NCI-H2107 treated with DMSO at 0.1 percent for 48 hours (cell line): Measurements from ENCODE around the gene LRIT1.

Experiments used
- DNase-seq: peaks from one replicate; lab custom pipeline; 2025; ENCODE audit not compliant: unreplicated experiment; lab: John Stamatoyannopoulos, UW

LRIT1 gene

DNA sequence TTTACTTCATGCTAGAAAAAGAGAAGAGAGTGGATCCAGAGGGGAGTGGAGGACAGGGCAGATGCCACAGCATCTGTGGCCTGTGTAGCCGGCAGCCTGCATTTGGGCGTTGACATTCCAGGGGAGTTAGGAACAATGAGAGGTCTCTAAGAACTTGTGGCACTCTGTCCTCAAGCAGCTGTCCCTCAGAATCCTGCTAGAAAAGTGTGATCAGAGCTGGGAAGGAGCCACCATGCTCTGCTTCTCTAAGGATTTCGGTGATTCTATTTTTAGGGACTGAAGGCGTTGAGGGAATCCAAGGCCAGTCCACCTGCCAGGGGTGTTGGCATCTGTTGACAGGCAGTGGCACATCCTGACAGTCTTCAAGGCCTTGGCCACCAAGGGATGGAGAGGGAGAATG lies 23.6 kb downstream of the LRIT1 start:
- DNase-seq, result no peak

DNA sequence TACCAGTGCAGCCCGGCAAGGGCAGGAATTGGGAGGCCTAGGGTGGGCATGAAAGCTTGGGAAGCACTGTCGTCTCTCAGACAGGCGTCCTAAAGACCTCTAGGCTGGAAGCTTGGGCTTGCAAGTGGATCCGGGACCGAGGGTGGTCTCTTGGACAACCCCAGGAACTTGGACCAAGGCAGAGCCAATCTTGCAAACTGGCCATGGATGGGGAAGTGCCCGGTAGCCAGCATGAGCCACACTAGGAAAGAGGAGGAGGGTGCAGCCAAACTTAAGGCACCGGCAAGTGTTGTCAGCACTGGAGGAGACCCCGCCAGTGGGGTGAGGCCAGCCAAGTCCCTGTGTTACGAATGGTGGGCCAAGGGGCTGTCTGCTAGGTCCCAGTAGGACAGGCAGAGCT lies 24.5 kb downstream of the LRIT1 start:
- DNase-seq, result no peak

DNA sequence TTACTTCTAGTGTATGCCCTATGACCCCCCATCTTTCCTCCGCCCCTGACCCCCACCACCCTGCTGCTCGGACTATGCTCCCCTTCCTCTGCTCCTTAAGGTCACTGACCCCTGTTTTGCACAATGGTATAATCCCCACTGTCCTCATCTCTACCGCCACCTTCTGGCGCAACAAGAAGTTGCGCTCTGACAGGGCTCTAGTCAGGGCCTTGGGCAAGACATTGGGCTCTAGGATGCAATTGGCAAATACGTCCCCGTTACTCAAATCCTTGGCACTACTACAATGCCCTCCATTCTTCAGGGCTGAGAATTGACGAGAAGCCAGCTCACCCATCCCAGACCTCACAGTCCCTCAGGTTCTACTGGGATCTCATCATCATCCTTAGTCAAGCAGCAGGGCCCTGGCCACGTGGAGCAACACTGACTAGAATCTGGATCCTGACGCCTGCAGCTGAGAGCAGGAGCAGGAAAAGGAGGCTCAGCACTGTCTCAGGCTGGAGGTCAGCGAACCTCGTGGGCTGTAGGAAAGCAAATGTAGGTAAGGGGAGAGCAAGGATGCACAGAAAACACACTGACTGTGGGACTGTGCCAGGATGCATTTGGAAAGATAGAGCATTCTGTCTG lies 26.6 kb downstream of the LRIT1 start:
- DNase-seq, result no peak

DNA sequence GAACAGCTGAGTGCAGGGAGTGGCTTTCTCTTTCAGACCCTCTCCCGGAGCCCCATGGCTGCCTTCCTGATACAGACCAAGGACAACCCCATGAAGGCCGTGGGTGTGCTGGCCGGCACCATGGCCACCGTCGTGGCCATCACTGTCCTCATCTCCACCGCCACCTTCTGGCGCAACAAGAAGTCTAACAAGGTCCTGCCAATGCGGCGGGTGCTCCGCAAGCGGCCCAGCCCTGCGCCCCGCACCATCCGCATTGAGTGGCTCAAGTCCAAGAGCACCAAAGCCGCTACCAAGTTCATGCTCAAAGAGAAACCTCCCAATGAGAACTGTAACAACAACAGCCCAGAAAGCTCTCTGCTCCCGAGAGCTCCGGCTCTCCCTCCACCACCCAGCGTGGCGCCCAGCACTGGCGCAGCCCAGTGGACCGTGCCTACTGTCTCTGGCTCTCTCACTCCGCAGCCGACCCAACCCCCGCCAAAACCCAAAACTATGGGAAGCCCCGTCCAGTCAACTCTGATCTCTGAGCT lies 27.2 kb downstream of the LRIT1 start:
- no peak for DNase-seq

DNA sequence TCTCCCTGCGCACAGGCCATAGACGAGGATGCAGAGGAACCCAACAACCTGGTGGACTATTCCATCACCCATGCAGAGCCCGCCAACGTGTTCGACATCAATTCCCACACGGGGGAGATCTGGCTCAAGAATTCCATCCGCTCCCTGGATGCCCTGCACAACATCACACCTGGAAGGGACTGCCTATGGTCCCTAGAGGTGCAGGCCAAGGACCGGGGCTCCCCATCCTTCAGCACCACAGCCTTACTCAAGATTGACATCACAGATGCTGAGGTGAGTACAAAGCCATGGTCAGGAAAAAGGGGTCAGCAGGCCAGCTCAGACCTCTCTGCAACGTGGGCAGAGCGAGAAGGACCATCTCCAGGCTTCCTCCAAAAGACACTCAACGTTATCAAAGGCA lies 28.3 kb downstream of the LRIT1 start:
- DNase-seq, result no peak

DNA sequence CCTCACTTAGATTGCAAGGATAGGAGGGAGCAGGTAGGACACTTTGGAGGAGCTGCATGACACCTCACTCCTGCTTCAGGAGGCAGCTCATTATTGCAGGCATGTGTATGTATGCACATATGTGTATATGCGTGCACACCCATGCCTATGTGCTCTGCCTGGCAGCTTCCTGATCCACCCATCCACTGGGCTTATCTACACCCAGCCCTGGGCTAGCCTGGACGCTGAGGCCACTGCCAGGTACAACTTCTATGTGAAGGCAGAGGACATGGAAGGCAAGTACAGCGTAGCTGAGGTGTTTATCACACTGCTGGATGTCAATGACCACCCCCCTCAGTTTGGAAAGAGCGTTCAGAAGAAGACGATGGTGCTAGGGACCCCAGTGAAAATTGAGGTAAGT lies 29.3 kb downstream of the LRIT1 start:
- no peak for DNase-seq

DNA sequence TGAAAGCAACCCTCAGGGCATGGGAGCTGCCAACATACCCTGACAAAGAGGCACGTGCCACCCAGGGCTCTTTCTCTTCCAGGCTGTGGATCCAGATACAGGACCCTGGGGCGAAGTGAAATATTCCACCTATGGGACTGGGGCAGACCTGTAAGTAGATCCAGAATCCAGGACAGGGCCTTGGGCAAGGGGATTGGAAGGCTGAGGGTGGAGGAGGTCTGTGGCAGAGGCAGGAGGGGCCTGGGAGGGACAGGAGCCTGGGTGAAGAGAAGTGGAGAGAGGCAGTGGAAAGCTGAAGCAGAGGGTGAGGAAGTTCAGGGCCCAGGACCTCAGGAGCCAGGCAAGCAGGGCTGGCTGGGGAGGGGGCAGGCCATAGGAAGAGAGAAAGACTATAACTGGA lies 29.8 kb downstream of the LRIT1 start:
- no peak for DNase-seq

DNA sequence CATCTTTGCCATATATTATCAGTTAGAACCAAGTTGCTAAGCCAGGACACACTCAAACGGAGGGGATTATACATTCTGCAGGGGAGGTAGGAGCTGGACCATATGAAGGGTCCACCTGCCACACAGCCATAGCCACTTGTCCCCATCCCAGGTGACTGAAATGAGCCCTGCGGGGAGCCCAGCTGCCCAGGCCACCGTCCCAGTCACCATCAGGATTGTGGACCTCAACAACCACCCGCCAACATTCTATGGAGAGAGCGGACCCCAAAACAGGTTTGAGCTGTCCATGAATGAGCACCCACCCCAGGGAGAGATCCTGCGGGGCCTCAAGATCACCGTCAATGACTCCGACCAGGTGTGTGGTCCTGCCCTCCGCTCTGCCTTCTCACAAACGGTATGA lies 33.3 kb downstream of the LRIT1 start:
- DNase-seq, result no peak

DNA sequence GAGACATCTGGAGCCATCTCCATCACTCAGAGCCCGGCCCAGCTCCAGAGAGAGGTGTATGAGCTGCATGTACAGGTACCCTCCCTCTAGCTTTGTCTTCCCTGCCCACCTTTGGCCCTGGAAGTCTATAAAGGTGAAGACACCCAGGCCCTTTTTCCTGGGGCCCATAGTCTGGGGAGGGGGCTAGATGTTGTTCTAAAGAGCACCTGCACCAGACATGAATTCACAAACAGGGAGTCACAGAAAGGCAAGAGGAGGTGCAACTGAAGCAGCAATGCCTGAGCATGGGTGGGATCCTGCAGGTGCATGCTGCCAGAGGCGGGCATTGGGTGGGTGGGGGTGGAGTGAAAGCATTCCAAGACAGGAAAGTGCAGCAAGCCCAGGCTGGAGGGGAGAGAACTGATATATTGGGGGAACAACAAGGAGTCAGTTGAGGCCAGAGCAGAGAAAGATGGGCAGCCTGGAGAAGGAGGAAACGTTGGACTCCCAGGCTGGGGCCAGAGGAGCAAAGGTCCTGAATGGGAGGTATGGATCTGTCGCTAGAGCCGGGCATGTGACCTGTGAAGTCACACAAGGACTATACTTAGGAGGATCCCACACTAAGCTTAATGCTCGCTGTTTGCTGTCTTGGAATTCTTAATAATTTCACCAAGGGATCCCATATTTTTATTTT lies 35.4 kb downstream of the LRIT1 start:
- DNase-seq, result no peak

DNA sequence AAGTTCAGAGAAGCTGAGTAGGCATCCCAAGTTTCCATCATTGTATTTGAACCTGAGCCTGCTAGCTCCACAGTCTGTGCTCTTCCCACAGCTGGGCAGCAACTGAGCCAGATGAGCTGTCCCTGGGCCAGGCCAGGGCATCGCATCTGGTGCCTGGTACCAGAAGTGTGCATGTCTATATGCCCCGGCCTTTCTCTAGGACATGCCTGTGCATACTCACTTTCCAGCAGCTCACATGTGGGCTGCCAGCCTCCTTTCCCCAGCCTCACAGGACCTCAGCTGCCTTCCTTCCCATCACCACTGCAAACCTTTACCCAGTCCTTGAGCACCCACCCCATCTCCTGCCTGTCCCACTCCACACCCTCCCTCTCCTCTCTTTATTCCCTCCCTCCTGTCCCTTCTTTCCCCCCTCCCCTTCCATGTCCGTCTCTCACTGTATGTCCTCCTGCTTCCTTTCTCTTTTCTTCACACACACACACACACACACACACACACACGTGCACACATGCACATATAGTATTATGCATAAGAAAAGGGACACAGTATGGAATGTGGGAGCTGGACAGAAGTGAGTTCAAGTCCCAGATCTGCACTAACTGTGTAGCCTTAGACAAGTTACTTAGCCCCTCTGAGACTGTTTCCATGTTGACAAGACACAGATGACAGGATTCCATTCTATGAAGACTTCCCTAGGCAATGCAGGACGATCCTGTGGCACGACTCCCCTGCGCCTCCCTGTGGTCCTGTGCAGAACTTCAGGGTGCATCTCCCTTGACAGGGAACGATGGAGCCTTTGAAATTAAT lies 36.1 kb downstream of the LRIT1 start:
- peak; percentile 19 for DNase-seq

DNA sequence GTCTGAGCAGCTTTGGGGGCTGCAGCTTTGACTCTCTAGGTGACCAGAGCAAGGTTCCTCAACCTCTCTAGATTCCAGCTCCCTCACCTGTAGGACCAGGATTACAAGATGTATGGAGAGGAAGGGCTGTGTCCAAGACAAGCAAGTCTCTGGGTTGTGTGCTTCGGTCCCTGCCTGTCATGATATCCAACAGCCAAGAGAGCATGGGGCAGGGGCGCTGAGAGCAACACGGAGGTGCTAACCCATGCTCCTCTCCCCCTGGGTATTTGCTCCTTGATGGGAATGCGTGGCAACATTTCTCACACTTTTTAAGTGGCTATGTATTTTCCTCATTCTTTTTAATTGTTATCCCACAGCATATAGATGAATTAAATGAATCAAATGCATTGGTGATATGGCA lies 36.7 kb downstream of the LRIT1 start:
- no peak for DNase-seq

DNA sequence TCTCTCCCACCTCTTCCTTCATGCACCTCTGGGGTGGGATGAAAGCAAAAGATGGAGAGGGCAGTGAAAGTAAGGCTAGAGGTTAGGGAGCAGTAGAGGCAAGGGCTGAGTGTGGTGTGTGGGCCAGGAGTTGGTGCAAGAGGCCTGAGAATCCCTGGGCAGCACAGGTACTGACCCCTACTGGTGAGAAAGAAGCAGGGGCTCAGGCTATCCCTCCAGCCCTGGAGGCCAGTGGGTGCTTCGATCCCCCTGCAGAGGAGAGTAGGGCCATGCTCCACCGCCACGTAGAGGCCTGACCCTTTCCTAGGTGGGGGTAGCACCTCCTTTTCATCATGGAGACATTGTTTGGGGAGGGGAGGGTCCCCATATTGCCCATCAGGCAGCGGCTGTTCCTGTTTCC lies 37.2 kb downstream of the LRIT1 start:
- no peak for DNase-seq

DNA sequence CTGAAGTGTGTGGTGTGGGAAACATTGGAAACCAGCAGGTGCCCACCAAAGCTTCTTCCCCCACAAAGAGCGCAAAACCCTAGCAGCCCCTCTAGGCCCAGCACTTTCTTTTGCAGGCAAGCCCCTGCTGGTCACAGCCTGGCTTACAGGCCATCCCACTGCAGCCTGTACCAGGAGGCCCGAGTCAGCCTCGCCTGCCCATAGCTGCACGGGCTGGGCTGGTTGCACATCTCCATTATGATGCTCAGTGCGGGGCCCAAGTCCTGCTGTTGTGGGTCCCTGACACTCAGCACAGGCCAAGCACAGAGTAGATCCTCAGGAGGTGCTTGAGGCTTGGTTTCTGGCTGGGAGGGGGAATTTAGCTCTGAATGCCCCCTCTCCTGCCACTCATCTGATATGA lies 39.0 kb downstream of the LRIT1 start:
- DNase-seq, result no peak

DNA sequence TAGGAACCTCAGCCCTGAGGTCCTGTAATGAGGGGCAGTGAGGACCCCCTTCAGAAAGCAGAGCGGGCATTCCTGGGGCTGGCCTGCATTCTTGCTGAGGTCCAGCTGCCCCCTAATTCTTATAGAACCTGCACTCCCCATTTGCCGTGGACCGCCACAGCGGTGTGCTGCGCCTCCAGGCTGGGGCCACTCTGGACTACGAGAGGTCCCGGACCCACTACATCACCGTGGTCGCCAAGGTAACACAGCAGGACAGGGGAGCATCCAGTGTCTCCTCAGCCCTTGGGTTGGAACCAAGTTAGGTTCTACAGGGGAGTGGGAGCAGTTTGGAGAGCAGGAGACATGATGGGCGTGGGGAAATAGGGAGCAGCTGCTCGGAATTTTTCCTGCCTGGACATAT lies 39.7 kb downstream of the LRIT1 start:
- no peak for DNase-seq

DNA sequence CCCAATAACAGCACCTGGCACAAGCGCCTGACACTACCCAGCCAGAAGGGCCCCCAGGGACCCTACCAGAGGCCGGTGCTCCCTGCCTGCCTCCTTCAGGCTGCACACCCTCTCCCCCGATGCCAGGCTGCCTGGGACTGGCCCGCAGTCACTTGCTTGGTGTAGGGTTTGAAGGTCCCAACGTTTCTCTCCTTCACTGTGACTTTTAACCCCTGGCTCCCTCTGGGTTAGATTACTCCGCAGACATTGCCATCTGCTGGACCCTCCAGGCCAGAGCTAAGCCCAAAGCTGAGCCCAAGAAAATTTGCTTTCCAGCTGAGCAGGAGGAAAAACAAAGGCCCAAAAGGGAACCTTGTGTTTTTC lies 40.1 kb downstream of the LRIT1 start:
- DNase-seq, result no peak

DNA sequence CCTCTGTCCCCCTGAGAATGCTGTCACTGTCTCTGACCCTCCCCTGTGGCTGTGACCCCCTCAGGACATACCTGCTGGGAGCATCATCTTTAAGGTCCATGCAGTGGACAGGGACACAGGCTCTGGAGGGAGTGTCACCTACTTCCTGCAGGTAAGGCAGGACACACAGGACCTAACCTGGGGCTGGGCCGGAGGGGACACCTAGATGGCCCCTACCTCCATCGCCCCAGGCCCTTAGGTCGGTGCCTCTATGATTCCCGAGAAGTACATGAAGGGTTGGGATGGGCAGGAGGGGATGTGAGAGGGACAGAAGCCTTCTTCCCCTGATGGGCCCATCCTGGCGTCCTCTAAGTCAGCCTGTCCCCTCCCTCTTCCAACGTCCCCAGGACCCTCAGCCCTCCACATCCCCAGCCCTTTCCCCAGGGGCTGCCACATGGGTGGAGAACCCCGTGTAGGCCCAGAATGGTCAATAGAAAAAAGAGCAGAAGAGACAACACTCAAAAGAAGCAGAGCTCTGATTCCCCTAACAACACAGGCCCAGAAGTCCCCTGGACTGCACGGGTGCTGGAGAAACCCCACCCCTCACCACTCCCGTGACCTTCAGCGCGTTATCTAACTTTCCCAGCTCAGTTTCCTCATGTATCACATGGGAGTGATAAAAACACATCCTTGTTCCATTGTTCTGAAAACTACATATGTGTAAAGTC lies 40.7 kb downstream of the LRIT1 start:
- DNase-seq, result no peak

DNA sequence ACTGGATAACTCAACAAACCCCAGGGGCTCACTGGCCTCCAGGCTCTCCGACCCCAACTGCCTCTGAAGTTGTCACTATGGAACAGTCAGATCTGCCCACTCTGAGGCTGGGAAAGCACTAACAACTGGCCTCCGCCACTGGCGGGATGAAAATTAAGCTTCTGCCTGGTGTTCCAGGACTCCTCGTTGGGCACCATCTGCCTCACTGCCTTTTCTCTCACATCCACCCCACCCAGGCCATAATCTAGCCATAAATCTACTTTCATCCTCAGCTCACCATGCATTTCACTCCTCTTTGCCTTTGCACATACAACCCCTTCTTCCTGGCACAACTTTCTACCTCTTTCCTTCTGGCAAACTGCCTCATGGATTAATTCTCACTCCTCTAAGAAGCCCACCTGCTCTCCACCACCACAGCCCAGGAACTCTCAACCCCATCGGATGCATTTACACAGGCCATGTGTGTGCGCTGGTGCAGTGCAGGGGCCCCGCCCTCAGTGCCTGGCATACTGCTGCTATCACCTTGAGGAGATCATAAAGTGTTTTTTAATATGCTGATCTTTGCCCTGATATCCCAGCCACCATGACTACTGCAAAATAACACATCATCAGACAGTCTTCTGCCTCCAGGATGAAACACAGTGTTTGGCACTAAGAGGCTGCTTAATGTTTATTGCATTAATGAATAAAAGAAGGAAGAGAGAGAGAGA lies 43.0 kb downstream of the LRIT1 start:
- no peak for DNase-seq

DNA sequence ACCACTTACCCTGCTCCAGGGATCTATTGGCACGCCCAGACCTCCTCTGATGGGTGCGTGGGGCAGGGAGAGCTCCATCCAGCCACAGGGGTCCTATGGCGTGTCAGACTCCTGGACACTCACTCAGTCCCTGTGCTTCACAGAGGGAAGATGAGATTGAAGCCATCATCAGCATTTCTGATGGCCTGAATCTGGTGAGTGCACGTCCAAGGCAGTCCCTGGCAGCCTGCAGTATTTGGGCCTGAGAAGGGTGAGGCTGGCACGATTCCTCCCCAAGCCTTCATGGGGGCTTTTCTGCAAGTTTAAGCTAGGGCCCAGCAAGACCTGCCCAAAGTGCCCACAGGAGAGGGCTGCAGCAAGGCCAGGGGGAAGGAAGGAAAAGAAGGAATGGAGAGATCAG lies 43.7 kb downstream of the LRIT1 start:
- DNase-seq, result no peak

DNA sequence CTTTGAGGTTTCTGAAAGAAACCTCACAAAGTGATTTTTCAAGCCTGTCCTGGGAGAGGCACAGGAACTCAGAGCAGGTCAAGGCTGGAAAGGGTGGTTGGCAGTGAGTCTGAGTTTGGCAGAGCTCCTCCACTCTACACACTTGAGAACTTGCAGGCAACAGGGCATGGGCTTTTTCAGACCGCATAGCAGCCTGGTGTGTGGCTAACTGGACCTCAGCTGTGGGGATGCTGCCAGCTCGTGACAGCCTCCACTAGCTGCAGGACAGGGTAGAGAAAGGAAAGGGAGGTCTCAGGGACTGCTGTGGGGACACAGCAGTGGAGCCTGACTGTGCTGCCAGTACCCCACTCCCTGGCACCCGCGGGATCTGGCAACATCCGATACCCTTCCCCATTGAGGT lies 44.4 kb downstream of the LRIT1 start:
- DNase-seq, result no peak

DNA sequence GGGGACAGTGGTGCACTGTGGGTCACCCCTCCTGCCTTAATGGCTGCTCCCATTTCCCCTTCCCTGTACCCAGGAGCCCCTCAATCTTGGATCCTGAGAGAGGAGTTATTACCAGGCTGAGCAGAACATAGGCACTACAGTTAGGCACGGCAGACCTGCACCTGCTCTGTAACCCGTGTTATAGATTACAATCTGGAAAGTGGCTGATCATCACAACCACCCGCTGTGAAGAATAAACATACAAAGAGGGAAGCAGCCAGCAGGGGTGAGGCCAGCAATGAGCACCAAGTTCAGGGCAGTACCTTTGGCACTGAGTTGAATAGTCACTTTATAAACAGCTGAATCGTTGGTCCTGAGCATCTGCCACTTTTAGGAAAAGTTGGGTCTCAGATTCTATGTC lies 45.3 kb downstream of the LRIT1 start:
- DNase-seq, result peak; percentile 22
